ENCODE results near the gene TERB1.
"Not testable (repeated sequence)": the region's sequence is repeated elsewhere in the genome, so short reads cannot be mapped to it uniquely, and the experiment has no call there.

Gene TERB1

DNA sequence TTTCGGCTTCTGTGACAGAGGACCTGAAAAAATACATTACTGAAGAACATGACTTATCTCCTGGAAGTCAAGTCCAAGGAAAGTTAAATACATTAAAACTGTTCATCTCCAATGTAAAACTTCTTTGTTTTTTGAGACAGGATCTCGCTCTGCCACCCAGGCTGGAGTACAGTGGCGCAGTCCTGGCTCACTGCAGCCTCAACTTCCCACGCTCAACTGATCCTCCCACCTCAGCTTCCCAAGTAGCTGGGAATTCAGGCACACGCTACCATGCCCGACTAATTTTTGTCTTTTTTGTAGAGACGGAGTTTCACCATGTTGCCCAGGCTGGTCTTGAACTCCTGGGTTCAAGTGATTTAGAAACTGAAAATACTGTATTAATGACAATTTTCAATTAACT, 9.7 kb upstream of the TERB1 start:
- DNase-seq, result no peak

DNA sequence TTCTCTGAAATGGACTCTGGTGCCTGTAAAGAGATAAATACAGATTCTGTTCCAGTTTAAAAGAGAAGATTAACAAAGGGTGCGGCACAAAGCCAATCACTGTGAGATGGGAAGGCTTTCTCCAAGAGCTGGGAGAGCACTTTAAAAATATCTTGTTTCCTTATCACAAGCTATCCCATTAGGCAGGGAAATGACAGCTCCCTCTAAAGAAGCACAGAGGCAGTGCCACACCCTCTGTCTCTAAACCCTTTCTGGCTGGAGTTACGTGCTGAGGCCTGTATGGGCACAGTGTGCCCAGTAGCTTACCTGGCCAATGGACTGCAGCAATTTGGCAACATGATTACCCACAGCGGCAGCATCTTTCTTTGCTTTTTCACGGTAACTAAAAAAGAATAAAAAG, 9.0 kb upstream of the TERB1 start:
- DNase-seq, result no peak

- DNase-seq, result no peak
These were observed 8.4 kb upstream of the TERB1 start for GRCh38 chr16:66809765-66810164.

DNA sequence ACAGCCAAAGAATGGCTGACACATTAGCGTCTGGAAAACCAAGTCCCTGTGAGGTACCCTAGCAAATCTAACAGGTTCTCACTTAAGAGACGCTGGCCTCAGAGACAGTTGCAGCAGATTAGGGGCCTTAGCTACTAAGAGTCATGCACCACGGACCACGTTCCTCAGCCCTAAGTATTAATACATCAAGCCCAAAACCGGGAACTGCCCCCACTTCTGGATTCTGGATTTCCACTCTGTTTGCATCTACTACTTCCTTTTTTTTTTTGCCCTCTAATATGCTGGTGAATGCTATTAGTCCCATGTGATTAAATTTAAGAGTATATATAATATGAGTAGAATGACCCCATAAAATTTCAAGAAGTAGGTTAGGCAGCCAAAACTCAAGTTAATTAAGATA, 775 bp upstream of the TERB1 start:
- DNase-seq, result peak; percentile 47 to 63

DNA sequence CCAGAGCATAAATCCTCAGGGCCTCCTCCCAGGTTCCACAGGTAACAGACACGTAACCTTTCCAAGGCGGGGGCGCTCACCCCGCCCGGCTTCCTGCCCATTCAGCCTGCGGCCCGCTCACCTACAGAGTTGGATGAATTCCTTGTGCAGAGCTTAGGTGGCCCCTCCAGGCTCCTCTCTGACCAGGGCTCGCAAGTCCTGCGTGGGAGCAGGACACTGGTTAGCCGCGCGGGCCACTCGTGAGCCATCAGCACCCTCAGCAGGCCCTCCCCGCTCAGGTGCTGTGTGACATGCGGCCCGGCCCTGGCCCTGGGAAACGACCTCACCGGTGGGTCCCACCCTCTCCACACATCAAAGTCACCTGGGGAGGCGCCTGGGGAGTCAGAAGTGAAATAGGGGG, 528 bp downstream of the TERB1 start:
- DNase-seq, result no peak

GRCh38 chr16:66798161-66798560, 3.2 kb downstream of the TERB1 start:
- no peak for DNase-seq

DNA sequence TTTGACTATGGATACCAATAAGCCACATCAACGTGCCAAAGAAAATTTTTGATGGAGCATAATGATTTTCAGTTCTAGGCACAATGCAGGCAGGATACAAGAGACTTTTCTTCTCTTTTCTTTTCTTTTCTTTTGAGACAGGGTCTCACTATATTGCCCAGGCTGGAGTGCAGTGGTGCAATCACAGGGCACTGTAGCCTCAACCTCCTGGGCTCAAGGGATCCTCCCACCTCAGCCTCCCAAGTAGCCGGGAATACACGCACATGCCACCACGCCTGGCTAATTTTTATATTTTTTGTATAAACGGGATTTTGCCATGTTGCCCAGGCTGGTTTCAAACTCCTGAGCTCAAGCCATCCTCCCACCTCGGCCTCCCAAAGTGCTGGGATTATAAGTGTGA, 7.4 kb downstream of the TERB1 start:
- DNase-seq, result not testable (repeated sequence)

DNA sequence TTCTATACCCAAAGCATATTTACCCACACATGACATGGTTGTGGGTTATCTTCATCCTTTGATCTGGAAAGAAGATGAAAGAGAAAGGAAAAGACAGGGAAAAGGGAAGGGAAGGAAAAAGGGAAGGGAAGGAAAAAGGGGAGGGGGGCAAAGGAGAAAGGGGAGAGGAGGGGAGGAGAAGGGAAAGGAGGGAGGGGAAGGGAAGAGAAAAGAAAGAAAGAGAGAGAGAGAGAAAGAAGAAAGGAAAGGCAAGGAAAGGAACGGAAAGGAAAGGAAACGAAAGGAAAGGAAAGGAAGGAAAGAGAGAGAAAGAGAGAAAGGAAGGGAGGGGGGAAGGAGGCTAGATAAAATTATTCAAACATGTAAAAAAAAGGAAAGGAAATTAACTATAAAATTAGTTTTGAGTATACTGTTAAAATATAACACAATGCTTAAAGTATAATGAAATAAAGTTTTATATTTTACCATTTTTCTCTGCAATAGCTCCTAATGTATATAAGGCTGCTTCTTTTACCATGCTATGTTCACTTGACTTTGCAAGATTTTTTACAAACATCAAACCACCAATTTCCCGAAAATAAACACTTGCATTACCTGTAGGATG, 11.2 kb downstream of the TERB1 start:
- DNase-seq, result no peak

GRCh38 chr16:66787427-66787826, 14.0 kb downstream of the TERB1 start:
- no peak for DNase-seq

DNA sequence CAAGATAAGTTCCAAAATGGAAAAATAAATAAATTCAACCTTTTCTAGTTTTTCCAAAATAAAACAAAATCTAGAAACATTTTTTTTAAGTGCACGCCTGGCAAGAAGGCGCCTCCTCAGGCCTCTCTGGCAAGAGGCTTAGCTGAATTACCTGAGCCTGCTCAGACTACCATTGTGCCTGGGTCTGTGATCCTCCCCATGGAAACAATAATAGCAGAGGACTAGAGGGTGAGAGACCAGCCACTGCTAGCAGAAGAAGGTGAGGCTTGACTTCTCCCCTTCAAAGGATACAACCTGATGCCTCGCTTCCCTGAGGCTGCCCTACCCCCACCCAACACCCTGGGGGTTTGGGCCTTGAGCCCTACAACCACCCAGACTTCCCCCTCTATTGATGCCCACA, 14.8 kb downstream of the TERB1 start:
- no peak for DNase-seq

GRCh38 chr16:66776457-66776856, 24.9 kb downstream of the TERB1 start:
- no peak for DNase-seq

- peak in 1 of 2 experiments; percentile 9 for DNase-seq
These were observed 26.4 kb downstream of the TERB1 start for GRCh38 chr16:66774981-66775380.

DNA sequence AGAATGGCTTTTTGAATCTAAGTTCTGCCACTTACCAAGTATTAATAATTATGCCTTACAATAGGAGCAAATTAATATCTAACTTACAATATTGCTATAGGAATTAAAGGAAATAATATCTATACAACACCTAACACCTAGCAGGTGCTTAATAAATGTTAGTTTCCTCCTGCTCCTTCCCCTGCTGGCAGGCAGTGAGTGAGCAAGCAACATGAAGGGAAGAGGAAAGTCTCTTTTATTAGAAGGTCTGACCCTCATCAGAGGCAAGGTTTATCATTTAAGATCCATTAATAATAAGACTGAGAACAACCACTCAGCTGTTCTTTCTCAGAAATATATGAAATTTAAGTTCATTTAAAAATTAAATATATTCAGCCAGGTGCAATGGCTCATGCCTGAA, 43.3 kb downstream of the TERB1 start:
- DNase-seq, result no peak

DNA sequence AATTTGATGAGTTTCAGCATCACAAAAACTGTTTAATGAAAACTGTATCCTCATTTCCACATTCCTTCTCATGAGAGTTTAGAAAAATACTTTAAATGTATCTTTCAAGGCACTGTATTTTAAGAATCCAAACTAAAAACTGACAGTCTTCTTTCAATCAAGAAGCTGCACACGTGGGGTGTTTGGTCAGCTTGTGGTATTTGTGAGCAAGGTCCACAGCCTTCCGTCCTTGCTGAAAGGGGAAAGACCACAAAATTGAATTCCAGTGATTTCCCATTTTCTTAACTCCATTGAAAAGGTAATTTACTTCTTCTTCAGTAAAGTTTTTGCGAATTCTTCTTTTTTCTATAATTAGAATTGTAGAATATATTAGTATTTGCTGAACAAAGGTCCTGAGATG, 46.6 kb downstream of the TERB1 start:
- DNase-seq, result no peak

GRCh38 chr16:66754211-66754610, 47.2 kb downstream of the TERB1 start:
- DNase-seq, result no peak

GRCh38 chr16:66752958-66753357, 48.4 kb downstream of the TERB1 start:
- DNase-seq, result no peak

DNA sequence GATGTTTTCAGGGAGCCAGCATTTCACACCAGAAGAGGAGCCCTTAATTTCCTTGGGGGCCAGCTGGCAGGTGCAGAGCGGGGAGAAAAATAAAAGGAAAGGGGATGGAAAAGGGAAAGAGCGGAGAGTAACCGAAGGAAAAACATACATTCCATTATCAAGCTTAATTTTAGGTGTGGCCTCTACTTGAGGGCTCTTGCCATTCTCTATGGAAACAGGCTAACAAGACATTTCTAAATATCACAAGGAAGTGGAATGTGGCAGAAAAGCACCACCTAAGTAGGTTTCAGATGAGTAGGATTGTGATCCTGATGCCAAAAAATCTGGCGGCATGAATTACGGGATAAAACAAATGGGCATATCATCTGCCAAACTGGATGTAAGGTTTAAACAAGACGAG, 49.0 kb downstream of the TERB1 start:
- no peak for DNase-seq

DNA sequence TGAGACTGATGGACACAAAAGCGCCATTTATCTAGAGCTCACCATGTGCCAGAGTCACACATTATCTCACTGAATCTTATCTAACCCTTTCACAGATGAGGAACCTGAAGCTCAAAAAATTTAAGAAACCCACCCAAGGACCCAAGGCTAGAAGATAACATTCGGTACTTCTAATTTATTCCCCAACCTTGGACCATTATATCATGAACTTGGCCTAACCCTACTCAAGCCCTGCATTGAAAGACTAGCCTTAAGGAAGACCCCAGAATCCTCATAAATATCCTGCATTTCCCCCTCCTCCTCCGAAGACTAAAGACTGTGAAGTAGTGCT, 49.4 kb downstream of the TERB1 start:
- DNase-seq, result no peak

GRCh38 chr16:66751303-66751991, 49.9 kb downstream of the TERB1 start, which contains the start of gene DYNC1LI2:
TSS of gene DYNC1LI2 (minus strand) at chr16:66751609. CDS start at chr16:66751591, 18 bp downstream.
- DNase-seq, result peak; percentile 56 to 60

- DNase-seq, result no peak
These were observed 50.4 kb downstream of the TERB1 start for GRCh38 chr16:66751053-66751302.

GRCh38 chr16:66750279-66751052, 50.9 kb downstream of the TERB1 start:
- no peak for DNase-seq

DNA sequence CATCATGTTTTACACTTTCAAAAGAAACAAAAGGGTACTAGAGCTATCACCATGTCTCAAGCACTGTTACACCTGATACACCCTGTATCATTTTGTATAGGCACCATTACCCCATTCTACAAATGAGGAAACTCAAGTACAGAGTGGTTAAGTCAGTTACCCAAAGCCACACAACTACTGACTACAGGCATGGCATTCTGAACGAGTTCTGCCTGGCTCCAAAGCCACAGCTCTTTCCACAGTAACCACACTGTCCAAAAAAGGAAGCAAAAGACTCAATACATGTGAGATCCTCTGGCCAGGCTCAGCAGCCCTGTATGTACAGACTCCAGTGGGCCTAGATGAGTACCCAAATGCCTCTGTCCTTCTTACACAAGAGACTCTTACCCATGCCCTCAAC, 54.7 kb downstream of the TERB1 start:
- peak; percentile 41 to 61 for DNase-seq

- no peak for DNase-seq
These were observed 55.3 kb downstream of the TERB1 start for GRCh38 chr16:66746048-66746447.

GRCh38 chr16:66741950-66742808, 59.2 kb downstream of the TERB1 start:
- no peak for DNase-seq

Data from Kasumi-1 (cell line).